Umbilical cord (tissue), 2 donors: ENCODE measurements around the gene CKB. TPM values are rescaled to one million over a fixed set of nuclear protein-coding genes. Genes with fewer than 3 reads are reported as not detected.

Source experiments
- DNase-seq: peaks from one replicate; pipeline ENCODE4 v3.0.0-alpha.2; 2015; ENCODE audit warnings: low spot score
- total RNA-seq: library from RNA; depleted of rRNA; stranded (reverse); fragments of >200 nt; gene quantifications from one replicate; pipeline ENCODE4 v1.2.3, GENCODE V29; 2014; ENCODE audit warnings: low replicate concordance; ENCODE audit not compliant: insufficient read depth

CKB gene
- total RNA-seq, 1 donor from 2014 or later = 239 TPM

- no peak for DNase-seq
Measured at GRCh38 chr14:103549361-103550311, 27.0 kb upstream of the CKB start.

DNA sequence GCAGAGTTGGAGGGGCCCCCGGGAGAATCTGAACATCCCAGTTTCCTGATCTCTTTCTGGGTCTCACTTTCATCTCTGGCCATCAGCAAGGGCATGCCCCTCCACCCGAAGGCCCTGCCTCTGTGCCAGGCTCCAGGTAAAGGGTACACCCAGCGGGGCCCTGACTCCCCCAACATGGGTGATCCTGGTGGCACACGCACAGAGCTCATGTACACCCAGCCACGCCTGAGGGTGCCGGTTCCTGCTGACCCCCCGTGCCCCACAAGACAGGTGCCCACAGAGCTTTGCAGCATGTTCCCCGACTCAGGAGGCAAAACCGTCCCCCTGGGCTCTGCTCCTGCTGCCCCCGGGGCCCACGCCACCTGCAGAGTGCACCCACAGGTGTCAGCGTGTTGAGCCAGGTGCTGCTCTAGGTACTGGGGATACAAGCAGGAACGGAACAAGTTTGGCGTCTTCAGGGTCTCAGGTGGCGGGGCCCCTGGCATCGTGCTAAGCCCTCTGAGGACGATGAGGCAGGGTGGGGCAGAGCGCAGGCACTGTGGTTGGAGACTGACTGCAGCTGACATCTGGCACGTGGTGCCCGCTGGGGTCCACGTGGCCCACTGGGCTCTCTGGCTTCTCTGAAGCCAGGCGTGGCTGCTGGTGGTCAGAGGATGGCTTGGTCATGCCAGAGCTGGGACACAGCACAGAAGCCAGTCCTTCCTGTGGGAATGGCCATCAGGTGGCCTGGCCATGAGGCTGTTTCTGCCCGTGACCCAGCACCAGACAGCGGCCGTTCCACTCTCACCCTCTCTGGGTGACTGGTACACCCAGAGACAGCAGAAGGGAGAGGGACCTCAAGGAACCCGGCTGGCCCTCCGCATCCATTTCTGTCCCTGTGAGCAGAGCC lies 26.1 kb upstream of the CKB start:
- DNase-seq = no peak

- no peak for DNase-seq
Measured at GRCh38 chr14:103547941-103548462, 25.4 kb upstream of the CKB start.

DNA sequence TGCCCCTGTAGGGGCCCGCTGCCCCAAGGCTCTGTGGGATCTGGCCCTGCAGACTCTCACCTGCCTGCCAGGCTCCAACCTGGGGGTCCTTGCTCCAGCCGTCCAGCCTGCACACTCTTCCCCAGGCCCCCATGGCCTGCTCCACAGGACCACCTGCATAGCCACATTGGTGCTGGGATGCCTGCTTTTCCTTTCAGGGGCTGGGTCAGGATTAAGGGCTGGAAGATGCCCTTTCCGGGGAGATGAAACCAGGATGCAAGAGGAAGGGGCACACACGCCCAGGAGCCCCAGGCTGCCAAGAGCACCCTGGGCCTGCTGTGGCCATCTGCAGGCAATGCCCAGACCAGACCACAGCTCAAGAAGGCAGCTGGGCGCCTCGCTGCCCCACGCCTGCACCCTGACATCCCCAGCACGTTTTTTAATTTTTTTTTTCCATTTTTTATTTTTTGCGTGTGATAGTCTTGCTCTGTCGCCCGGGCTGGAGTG lies 24.9 kb upstream of the CKB start:
- no peak for DNase-seq

DNA sequence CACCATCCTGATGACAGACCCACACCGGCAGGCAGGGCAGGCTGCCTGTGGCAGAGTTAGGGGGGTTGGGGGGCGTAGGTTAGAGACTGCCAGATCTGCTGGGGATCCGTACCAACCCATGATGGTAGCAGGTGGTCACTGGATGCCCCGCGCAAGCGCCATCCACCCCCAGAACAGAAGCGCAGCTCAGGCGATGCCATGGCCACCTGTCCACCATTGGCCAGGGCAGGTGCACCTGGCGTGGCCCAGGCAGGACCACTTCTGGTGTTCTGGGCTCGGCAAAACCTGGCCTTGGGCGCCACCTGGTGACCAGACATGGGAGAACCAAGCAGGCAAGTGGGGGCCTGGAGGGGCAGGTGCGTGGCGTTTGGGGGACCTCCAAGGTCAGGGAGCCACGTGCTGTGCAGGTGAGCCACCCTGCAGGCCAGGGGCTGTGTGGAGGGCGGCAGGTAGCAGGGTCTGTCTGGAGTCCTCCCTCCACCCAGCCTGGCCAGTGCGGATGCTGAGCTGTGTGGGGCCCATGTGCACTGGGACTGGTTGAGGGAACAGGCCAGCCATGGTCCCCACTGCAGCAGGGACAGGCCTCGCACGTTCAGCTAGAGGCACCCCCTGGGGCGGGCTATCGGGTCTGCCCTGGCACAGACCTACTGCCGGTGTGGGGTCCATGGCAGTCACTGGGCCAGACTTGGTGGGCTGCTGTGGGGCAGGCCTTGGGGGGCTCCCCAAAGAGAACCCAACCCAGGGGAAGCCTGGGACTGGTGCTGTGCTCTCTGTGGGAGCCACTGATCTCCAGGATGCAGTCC lies 24.2 kb upstream of the CKB start:
- DNase-seq = peak; percentile 58

GRCh38 chr14:103545915-103546651 lies 23.5 kb upstream of the CKB start:
- DNase-seq = no peak

- DNase-seq = no peak
Measured at GRCh38 chr14:103545219-103545914, 22.7 kb upstream of the CKB start.

DNA sequence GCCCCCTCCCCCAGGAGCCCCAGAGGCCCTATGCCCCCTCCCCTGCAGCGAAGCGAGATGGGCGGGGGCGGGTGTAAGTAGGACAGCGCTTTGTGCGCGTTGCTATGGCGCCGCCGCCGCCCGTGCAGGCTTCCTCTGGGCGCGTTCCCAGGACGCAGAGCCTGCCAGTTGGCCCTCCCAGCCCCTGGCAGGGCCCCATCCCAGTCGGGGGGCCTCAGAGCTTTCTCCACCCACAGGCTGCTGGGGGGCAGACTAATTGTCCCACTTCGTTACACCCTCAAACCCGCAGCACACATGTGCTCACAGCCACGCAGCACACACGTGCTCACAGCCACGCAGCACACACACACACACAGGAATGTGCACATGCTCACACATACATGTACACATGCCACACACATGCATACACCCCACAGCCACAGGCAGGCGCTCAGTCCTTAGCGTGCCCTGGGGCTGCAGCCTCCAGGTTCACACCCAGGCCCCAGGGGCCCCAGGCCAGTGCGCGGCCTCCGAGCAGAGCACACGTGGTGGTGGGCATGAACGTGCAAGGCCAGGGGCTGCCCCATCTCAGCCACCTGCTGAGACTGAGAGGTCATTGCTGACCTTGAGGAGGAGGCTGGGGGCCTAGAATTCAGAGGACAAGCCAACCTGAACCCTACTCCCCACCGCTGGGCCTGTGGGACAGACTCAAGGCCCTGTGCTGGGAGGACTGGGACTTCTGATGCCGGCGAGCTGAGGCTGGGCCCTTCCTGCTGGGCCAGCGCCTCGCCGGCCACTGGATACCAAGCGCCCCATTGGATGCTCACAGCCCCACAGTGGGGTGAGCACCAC lies 22.0 kb upstream of the CKB start:
- DNase-seq = peak; percentile 73

DNA sequence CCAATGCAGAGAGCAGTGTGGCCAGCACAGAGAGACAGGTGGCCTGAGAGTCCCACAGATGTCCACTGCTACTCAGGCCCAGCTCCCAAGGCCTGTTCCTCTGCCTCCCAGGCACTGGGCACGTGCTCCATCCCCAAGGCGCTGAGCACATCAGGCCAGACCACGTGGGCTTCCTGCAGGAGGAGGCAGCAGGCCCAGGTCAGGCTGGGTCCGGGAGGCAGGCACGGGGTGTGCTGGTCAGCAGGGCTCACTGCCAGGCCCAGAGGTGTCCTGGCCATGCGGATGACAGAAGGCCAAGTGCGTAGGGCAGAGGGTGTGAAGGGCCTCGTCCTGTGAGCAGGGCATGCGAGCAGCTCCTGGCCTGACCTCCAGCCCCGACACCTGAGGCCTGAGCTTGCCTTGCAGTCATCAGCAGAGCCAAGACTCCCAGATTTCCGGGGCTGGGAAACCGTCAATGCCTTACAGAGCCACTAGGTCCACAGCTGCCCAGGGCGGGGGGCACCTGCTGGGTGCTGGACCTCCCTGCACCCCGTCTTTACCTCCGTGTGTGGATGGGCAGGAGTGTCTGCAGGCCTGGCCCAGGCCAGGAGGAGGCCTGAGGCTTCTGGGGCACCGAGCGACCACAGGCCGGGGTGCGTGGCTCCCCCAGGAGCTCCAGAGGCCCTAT lies 21.2 kb upstream of the CKB start:
- DNase-seq = no peak

DNA sequence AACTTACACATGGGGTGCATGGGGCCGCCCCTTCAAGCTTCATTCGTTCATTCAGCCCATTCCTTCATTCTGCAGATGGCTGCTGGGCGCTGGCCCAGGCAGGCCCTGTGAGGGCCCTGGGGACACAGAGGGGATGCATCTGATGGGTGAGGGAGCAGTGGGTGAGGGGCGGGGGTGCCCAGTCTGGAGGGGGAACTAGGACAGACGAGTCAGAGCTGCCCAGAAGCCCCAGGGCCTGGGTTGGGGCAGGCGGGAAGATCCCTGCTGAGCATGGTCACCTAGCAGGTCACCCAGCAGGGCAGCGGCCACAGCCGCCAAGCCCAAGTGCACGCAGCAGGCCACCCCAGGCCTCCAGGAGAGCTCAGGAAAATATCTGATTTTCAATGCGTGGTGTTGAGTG lies 20.5 kb upstream of the CKB start:
- DNase-seq = no peak

DNA sequence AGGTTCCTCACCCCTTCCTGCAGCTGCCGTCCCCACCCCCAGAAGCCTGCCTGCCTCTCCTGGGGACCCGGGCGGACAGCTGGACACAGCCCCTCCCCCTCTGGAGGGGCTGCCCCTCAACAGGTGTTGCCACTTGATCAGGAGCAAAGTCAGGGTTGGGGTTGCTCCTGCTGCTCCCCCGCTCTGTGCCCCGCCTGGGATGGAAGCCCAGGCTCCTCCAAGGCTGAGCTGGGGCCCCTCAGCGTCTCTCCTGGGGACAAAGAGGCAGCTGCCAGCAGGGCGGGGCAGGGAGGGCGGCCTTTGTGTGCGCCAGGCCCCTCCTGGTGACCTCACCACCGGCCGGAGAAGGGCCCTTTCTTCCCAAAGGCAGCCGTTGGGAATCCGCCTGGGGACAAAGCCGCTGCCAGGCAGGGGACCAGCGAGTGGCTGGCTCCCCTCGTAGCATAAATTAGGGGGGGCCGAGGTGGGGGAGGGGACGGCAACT lies 20.0 kb upstream of the CKB start:
- DNase-seq = peak; percentile 76

DNA sequence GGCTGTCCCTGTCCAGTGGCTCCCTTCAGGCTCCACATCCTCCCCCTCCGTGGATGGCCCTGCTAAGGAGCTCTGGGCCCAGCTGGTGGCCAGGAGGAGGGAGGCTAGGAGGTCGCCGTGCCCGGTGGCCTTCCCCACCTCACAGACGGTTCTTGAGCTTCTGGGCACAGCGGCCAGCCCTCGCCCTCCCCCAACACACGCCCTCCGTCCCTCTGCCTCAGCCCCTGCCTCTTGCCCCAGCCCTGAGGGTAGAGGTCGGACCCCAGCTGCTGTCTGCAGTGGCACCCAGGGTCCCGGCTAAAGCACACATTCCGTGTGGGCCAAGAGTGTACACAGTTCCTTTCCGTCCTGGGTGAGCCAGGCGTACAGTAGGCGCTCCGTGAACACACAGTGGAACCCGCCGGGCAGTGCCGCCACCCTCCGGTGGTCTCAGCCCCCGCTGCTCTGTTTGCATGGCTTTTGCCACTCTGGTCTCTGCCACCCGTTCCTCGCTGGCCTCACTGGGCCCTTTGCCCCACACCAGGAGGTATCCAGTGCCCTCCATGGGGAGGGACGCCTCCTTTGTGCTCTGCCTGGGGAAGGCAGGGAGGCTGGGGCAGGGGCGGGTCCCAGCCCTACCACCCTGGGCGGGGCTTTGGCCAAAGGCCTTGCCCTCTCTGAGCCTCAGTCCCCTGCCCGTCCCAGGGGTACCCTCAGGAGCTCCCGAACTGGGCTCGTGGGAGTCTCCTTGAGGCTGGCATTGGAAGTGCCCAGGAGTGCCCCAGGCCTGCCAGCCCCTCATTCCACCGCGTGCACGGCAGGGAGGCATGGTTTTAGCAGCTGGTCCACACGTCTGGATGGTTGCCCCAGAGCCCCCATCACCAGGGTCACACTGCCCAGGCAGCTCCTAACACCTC lies 19.3 kb upstream of the CKB start:
- DNase-seq = no peak

DNA sequence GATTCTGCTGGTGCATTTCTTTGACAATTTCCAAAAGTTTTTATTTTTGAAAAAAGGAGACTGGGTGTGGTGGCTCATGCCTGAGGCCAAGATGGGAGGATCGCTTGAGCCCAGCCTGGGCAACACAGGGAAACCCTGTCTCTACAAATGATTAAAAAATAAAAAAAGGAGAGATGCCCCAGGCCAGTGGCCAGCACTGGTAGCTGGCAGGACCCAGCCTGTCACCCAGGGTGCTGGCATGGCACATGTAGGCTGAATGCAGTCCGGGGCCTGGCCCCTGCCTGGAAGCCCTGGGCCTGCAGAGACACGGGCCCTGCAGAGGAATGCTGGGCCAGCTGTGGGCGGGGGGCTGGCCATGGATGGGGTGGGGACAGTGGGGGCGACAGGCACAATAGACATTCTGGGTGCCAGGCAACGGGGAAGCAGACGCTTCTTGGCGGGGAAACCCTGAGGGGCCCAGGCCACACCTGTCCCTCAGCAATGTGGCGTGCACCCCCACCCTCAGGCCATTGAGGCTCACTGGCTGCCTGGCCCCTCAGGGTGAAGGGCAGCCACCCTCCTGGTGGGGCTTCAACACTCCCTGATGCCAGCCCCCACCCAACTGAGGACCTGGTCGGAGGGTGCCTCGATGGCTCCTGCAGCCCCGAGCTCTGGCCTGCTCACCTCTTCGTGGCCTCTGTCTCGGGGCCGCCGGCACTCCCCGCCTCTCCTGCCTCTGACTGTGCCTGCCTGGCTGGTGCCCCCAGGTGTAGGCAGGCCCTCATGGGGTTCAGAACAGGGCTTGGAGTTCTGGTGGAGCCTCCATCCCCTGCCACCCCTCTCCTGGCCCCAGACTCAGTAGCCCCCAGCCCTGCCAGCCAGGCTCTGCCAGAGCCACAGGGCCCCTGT lies 18.4 kb upstream of the CKB start:
- DNase-seq = no peak

GRCh38 chr14:103539056-103539825 lies 16.6 kb upstream of the CKB start:
- DNase-seq = no peak

DNA sequence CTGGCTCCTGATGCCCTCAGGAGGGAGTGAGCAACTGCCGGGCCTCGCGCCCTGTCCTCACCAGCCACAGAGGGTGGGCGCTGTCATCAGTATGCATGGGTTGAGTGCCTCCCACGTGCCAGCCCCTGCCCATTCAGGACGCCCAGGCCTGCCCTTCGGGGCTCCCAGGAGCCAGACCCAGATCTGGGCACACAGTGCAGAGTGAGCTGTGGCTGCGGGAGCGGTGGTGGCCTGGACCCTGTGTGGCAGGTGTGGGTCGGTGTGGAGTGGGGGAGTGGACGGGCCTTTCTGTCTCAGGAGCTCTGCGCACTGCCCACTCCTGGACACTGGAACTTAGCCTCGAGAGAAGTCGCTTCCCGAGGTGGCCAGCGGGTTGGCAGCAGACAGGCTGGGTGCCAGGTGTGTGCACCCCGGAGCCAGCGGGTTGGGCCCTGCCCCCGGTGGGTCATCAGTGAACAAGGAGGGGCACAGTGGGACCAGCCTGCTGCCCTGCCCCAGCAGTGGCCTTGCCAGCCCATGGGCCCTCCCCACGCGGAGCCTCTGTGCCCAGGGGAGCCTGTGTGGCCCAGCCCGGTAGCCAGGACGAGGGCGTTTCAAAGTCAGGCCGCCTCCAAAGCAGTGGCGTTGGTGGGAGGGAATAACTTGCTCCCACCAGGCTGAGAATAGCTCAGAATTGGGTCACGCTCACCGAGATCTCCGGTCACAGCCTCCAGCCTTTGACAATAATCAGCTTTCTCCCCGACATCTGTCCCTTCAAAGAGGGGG lies 15.8 kb upstream of the CKB start:
- no peak for DNase-seq
